ENCODE data around the gene SEMA6D. TPM values are rescaled to one million over a fixed set of nuclear protein-coding genes. Genes with fewer than 3 reads are reported as not detected.

SEMA6D gene
- polyA plus RNA-seq, 5 donors, result 25.0 to 52.5 (median 45.0) TPM

- no peak for DNase-seq
Measured at GRCh38 chr15:47822048-47822447, 104.7 kb downstream of the SEMA6D start.
